WTC11 (cell line): ENCODE results near the gene CFAP77.

ENCODE experiments used
- ATF2 ChIP-seq: sonication (generic); formaldehyde crosslinking; IDR thresholded peaks from 2 replicates; pipeline ENCODE4 v1.8.1; 2022; ENCODE audit warnings: low read depth, missing genetic modification reagents, borderline replicate concordance
- TCF7 ChIP-seq: sonication (generic); formaldehyde crosslinking; IDR thresholded peaks from 2 replicates; pipeline ENCODE4 v1.8.0; 2022; ENCODE audit warnings: mild to moderate bottlenecking, low read depth, missing genetic modification reagents, moderate library complexity
- TP53 ChIP-seq: sonication (generic); formaldehyde crosslinking; IDR thresholded peaks from 2 replicates; pipeline ENCODE4 v1.8.1; 2023; ENCODE audit warnings: mild to moderate bottlenecking, missing genetic modification reagents
- TF ChIP-seq, protein P1 (sequence below): fragments of 200-600 bp; IDR thresholded peaks from 2 replicates; pipeline ENCODE4 v1.8.0; 2022; ENCODE audit warnings: antibody characterized with exemption
- TF ChIP-seq, protein P2 (sequence below): sonication (generic); formaldehyde crosslinking; IDR thresholded peaks from 2 replicates; pipeline ENCODE4 v1.8.0; 2022; ENCODE audit warnings: mild to moderate bottlenecking, missing genetic modification reagents

- TF ChIP-seq, protein P1, sequence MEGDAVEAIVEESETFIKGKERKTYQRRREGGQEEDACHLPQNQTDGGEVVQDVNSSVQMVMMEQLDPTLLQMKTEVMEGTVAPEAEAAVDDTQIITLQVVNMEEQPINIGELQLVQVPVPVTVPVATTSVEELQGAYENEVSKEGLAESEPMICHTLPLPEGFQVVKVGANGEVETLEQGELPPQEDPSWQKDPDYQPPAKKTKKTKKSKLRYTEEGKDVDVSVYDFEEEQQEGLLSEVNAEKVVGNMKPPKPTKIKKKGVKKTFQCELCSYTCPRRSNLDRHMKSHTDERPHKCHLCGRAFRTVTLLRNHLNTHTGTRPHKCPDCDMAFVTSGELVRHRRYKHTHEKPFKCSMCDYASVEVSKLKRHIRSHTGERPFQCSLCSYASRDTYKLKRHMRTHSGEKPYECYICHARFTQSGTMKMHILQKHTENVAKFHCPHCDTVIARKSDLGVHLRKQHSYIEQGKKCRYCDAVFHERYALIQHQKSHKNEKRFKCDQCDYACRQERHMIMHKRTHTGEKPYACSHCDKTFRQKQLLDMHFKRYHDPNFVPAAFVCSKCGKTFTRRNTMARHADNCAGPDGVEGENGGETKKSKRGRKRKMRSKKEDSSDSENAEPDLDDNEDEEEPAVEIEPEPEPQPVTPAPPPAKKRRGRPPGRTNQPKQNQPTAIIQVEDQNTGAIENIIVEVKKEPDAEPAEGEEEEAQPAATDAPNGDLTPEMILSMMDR: no peak
- TF ChIP-seq, protein P2, sequence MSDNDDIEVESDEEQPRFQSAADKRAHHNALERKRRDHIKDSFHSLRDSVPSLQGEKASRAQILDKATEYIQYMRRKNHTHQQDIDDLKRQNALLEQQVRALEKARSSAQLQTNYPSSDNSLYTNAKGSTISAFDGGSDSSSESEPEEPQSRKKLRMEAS (CRISPR knock-in tag): no peak
- TF ChIP-seq TP53 (no peak), TCF7 (CRISPR knock-in tag) (no peak), ATF2 (no peak)
These were observed 206.7 kb downstream of the CFAP77 start for GRCh38 chr9:132616725-132617124.
